Vagina (tissue), 2 donors: ENCODE results near the gene CST11. TPM values are rescaled to one million over a fixed set of nuclear protein-coding genes. Genes with fewer than 3 reads are reported as not detected.
A peak's percentile ranks its signal among the peaks of the same experiment; 100 is the strongest.

ENCODE experiments used
- DNase-seq, 2 donors: peaks; one replicate each; pipeline ENCODE4 v3.0.0-alpha.2; 2017; ENCODE audit errors: extremely low spot score in 2 of 2
- H3K27ac ChIP-seq: fragments of 200-600 bp; sonication (generic); one replicate; pipeline ENCODE4 v1.5.1; 2019
- H3K27me3 ChIP-seq: fragments of 200-600 bp; sonication (generic); one replicate; pipeline ENCODE4 v1.5.1; 2019
- H3K36me3 ChIP-seq, 2 donors: fragments of 200-600 bp; sonication (generic); one replicate each; pipeline ENCODE4 v1.5.1; 2017 to 2019
- H3K4me1 ChIP-seq: fragments of 200-600 bp; sonication (generic); one replicate; pipeline ENCODE4 v1.5.1; 2019
- H3K4me3 ChIP-seq, 2 donors: fragments of 200-600 bp; sonication (generic); 1 replicate in 1 of 2; 2 replicates in 1 of 2; pipeline ENCODE4 v1.5.1; 2016 to 2019
- H3K9me3 ChIP-seq: fragments of 200-600 bp; sonication (generic); one replicate; pipeline ENCODE4 v1.5.1; 2019
- POLR2A ChIP-seq, 2 donors: fragments of 450-650 bp; IDR thresholded peaks; one replicate each; pipeline ENCODE4 v1.6.1; 2017; ENCODE audit warnings: antibody characterized with exemption in 2 of 2, mild to moderate bottlenecking in 2 of 2, moderate library complexity in 2 of 2
- POLR2AphosphoS5 ChIP-seq, 2 donors: sonication (generic); formaldehyde crosslinking; IDR thresholded peaks; one replicate each; pipeline ENCODE4 v1.9.0; 2017; ENCODE audit warnings: antibody characterized with exemption in 2 of 2, mild to moderate bottlenecking in 2 of 2, low read depth in 1 of 2; ENCODE audit not compliant: insufficient read depth in 1 of 2
- intact Hi-C: fragments of 100-400 bp; cut with DNase I; formaldehyde crosslinking; loops from one replicate; pipeline ENCODE4 v1.15.1; 2023
- total RNA-seq: library from RNA; depleted of rRNA; stranded (reverse); fragments of >200 nt; gene quantifications from one replicate; pipeline ENCODE4 v1.2.3, GENCODE V29; 2016
- TF ChIP-seq, protein P1 (sequence below), 3 experiments: fragments of 450-650 bp in 2 of 3; fragments of 200-600 bp in 1 of 3; sonication (generic) in 1 of 3; IDR thresholded peaks; one replicate each; pipeline ENCODE4 v1.5.1; 2017 to 2019; ENCODE audit warnings: antibody characterized with exemption in 3 of 3, mild to moderate bottlenecking in 2 of 3, moderate library complexity in 2 of 3

CST11 gene
- total RNA-seq, 1 donor from 2014 or later = not detected

DNA sequence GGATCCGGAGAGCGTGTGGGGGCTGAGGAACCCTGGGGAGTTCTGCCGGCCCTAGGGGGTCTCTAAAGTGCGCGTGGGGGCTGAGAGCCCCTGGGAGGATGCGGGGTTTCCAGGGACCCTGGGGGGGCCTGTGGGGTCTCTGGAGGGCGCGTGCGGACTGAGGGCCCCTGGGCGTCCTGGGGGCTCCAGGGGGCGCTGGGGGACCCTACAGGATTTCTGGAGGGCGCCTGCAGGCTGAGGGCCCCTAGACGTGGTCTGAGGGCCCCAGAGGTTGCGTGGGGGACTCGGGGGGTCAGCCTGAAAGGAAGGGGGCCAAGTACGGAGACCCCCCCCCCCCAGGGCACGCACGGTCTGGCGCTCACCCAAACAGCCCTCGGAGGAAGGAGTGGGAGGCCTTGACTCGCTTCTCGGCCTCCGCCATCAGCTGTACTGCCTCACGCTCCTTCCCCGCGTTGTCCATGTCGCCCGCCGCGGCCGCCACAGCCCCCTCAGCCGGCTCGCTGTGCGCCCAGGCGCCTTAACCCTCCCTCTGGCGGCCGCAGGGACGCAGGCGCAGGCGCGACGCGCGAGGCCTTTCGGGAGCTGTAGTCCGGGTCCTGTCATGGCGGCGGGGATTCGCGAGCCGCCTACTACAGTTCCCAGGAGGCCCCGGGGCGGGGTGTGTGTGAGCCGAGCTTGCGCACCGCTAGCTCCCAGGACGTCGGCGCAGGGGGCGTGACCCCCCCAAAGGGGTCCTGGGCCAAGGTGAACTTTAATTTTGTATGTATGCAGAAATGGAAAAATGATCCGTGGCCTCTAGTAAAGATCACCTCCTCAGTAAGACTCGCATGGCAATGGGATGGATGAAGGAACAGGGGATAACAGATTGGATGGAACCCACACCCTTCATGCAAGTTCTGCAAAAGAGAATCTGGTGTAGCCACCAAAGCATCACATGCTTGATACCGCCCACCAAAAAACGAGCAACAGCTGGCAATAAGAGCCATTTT is 31.4 kb downstream of the CST11 start, which contains the start of gene NAPB:
Gene NAPB (minus strand): TSS at position 546 of the 989 bp plus-strand sequence. CDS start 86 bp downstream, at position 460.
- intact Hi-C loops = loop anchor here (5.0 kb wide), 2 partner anchors 59 to 1971 kb away; partner anchors contain the start of genes ABHD12 and GZF1
- Histone ChIP-seq H3K4me3 (peak within 1 kb of the TSS; percentile 89 to 98), H3K36me3 (no peaks in the 10 kb centered on the region), H3K9me3 (no peaks in the 10 kb centered on the region), H3K4me1 (peaks cover 34% of the 10 kb centered on the region), H3K27me3 (no peaks in the 10 kb centered on the region), H3K27ac (peak within 1 kb of the TSS; percentile 97)
- TF ChIP-seq, protein P1, sequence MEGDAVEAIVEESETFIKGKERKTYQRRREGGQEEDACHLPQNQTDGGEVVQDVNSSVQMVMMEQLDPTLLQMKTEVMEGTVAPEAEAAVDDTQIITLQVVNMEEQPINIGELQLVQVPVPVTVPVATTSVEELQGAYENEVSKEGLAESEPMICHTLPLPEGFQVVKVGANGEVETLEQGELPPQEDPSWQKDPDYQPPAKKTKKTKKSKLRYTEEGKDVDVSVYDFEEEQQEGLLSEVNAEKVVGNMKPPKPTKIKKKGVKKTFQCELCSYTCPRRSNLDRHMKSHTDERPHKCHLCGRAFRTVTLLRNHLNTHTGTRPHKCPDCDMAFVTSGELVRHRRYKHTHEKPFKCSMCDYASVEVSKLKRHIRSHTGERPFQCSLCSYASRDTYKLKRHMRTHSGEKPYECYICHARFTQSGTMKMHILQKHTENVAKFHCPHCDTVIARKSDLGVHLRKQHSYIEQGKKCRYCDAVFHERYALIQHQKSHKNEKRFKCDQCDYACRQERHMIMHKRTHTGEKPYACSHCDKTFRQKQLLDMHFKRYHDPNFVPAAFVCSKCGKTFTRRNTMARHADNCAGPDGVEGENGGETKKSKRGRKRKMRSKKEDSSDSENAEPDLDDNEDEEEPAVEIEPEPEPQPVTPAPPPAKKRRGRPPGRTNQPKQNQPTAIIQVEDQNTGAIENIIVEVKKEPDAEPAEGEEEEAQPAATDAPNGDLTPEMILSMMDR (IDR thresholded peaks at IDR 0.05) = peak in 1 of 3 experiments; percentile 78
- TF ChIP-seq POLR2AphosphoS5 (IDR thresholded peaks at IDR 0.05; ENCODE audit: insufficient read depth in 1 of 2, low read depth in 1 of 2) (peak; percentile 94 to 95), POLR2A (IDR thresholded peaks at IDR 0.05) (peak in 1 of 2 donors; percentile 85)
- DNase-seq = peak in 1 of 2 donors; percentile 89

DNA sequence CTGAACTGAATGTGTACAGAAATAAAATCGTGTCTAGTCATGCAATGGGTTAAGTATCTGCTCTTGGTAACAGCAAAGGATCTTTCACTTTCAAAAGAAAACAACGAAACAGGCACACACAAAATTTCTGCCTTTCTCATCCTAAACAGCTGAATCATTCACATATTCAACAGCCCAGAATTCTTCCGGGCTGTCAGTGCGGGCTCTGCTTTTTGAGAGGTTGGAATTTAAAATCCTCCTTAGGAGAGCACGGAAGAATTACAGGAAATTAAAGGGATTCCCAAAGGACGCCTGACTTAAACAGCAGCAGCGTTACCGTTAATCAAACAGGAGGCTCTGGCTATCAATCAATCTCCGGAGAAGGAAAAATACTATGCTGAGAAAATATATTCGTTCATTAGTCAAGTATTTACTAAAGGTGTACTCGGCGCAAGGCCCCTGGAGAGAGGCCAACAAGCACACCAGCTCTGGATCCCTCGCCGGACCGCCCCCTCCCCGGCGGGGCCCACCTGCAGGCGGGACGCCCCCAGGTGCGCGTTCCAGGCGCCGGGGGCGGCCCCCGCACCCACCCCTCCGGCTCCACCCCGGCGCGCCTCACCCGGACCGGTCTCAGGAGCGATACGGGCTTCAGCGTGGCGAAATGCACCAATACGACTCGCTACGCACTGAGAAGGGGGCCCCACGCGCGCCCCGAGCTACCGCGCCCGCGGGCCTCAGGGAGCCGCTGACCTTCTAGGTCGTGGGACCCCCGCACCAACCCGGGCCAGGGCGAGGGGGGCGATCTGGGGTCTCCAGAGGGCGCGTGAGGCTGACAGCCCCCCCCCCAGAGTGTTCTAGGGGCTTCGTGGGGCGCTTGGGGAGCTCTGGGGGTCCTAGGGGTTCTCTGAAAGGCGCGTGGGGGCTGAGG is 32.4 kb downstream of the CST11 start:
- Histone ChIP-seq H3K36me3 (no peaks in the 10 kb centered on the region), H3K27me3 (no peaks in the 10 kb centered on the region), H3K4me1 (peaks cover 43% of the 10 kb centered on the region), H3K4me3 (peak overlapping the region; percentile 89 to 98), H3K27ac (peak overlapping the region; percentile 97), H3K9me3 (no peaks in the 10 kb centered on the region)
- DNase-seq = no peak
- TF ChIP-seq POLR2AphosphoS5 (IDR thresholded peaks at IDR 0.05; ENCODE audit: insufficient read depth in 1 of 2, low read depth in 1 of 2) = no peak
- no peak for TF ChIP-seq POLR2A (IDR thresholded peaks at IDR 0.05)
- intact Hi-C loops = loop anchor here (5.0 kb wide), 2 partner anchors 58 to 1972 kb away; partner anchors contain the start of genes ABHD12 and GZF1

DNA sequence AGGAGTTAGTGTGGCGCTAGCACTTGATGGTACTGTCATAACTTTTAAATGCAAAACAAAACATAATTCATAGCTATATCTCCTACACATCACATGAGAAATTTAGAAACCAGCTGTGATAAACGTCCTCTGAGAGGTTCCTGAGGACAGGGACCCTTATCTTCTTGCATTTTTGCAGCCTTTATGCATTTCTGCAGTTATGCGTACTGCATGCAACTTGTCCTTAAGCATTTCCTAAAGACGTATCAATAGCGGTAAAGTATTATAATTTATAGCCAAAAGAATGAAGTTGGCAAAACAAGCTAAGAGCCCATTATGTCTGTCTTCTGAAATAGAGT is 33.0 kb downstream of the CST11 start:
- H3K4me3 ChIP-seq = peak overlapping the region; percentile 89 to 98
- no peaks in the 10 kb centered on the region for H3K27me3 ChIP-seq
- H3K36me3 ChIP-seq = no peaks in the 10 kb centered on the region
- intact Hi-C loops = no loop called here
- H3K9me3 ChIP-seq = no peaks in the 10 kb centered on the region
- DNase-seq = no peak
- peaks cover 43% of the 10 kb centered on the region for H3K4me1 ChIP-seq
- no peak for TF ChIP-seq POLR2AphosphoS5 (IDR thresholded peaks at IDR 0.05; ENCODE audit: insufficient read depth in 1 of 2, low read depth in 1 of 2)
- no peak for TF ChIP-seq POLR2A (IDR thresholded peaks at IDR 0.05)
- TF ChIP-seq, protein P1 (IDR thresholded peaks at IDR 0.05) = no peak
- H3K27ac ChIP-seq = peak overlapping the region; percentile 97

DNA sequence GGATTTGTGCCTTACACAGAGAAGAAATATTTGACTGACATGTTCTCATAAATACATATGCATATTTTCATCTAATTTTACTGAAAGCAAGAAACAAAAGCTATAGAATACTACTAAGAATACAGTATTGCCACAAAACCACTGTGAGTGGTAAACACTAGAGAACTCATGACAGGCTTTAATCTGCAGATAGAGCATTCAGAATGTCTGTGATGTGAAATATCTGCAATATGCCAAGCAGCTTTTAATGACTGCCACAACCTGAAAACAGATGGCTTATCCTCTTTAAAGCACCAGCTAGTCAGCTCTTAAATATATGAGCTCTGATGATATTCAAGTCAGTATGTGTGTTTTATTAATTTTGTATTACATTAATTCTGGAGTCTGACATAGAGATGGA is 34.8 kb downstream of the CST11 start:
- H3K4me1 ChIP-seq = peaks cover 43% of the 10 kb centered on the region
- no peak overlapping the region for H3K4me3 ChIP-seq
- no peaks in the 10 kb centered on the region for H3K9me3 ChIP-seq
- intact Hi-C loops = no loop called here
- H3K27me3 ChIP-seq = no peaks in the 10 kb centered on the region
- TF ChIP-seq, protein P1 (IDR thresholded peaks at IDR 0.05) = no peak
- TF ChIP-seq POLR2A (IDR thresholded peaks at IDR 0.05) (no peak), POLR2AphosphoS5 (IDR thresholded peaks at IDR 0.05; ENCODE audit: insufficient read depth in 1 of 2, low read depth in 1 of 2) (no peak)
- H3K36me3 ChIP-seq = no peaks in the 10 kb centered on the region
- no peak for DNase-seq
- no peak overlapping the region for H3K27ac ChIP-seq
